Immature natural killer cell (primary cell): ENCODE data around the gene WDR18. TPM values are rescaled to one million over a fixed set of nuclear protein-coding genes. Genes with fewer than 3 reads are reported as not detected.
A peak's percentile ranks its signal among the peaks of the same experiment; 100 is the strongest.

Experiments used
- DNase-seq, 3 donors: peaks; one replicate each; pipeline ENCODE4 v3.0.0; 2022; ENCODE audit warnings: mixed read lengths in 1 of 3
- H3K27ac Mint-ChIP-seq, 6 donors: one replicate each; pipeline ENCODE4 v1.8.0; 2020; ENCODE audit warnings: mixed read lengths in 6 of 6, mild to moderate bottlenecking in 5 of 6, inconsistent platforms in 4 of 6, moderate library complexity in 3 of 6
- H3K27me3 Mint-ChIP-seq, 3 donors: one replicate each; pipeline ENCODE4 v1.8.0; 2020 to 2021; ENCODE audit warnings: low read depth in 3 of 3, mild to moderate bottlenecking in 3 of 3, mixed read lengths in 3 of 3, moderate library complexity in 3 of 3, inconsistent platforms in 1 of 3
- H3K36me3 Mint-ChIP-seq, 3 donors: one replicate each; pipeline ENCODE4 v1.8.0; 2020; ENCODE audit warnings: mixed read lengths in 3 of 3, inconsistent platforms in 2 of 3, mild to moderate bottlenecking in 2 of 3
- H3K4me1 Mint-ChIP-seq, 2 donors: one replicate each; pipeline ENCODE4 v1.8.0; 2020; ENCODE audit warnings: inconsistent platforms in 2 of 2, mild to moderate bottlenecking in 2 of 2, mixed read lengths in 2 of 2, moderate library complexity in 1 of 2
- H3K4me3 Mint-ChIP-seq, 5 donors: one replicate each; pipeline ENCODE4 v1.8.0; 2020; ENCODE audit warnings: mild to moderate bottlenecking in 5 of 5, mixed read lengths in 5 of 5, inconsistent platforms in 3 of 5, moderate library complexity in 3 of 5
- H3K9me3 Mint-ChIP-seq, 6 donors: one replicate each; pipeline ENCODE4 v1.8.0; 2020; ENCODE audit warnings: mild to moderate bottlenecking in 6 of 6, mixed read lengths in 6 of 6, inconsistent platforms in 4 of 6, moderate library complexity in 3 of 6
- polyA plus RNA-seq, 3 donors: library from polyadenylated mRNA; unstranded; fragments of 300-500 nt; fragmentation: Illumina TruSeq; gene quantifications; one replicate each; pipeline ENCODE4 v1.2.3, GENCODE V29; 2021

Gene WDR18
- polyA plus RNA-seq, 3 donors from 2014 or later = 60.5 to 116 (median 70.9) TPM

- Mint-ChIP-seq H3K4me1 (peaks cover 15 to 16% of the 10 kb centered on the region in 2 donors), H3K36me3 (no peaks in the 10 kb centered on the region), H3K27ac (no peak overlapping the region), H3K27me3 (peaks cover 4 to 7% (median 6%) of the 10 kb centered on the region in 3 donors), H3K9me3 (no peaks in the 10 kb centered on the region), H3K4me3 (no peak overlapping the region)
- DNase-seq = no peak
Measured at GRCh38 chr19:944171-944567, 40.0 kb upstream of the WDR18 start.

- Mint-ChIP-seq H3K27me3 (peaks cover 1 to 6% (median 5%) of the 10 kb centered on the region in 3 donors), H3K36me3 (no peaks in the 10 kb centered on the region), H3K27ac (no peak overlapping the region), H3K9me3 (no peaks in the 10 kb centered on the region), H3K4me1 (peaks cover 15% of the 10 kb centered on the region in 2 donors), H3K4me3 (no peak overlapping the region)
- no peak for DNase-seq
Measured at GRCh38 chr19:944663-945241, 39.4 kb upstream of the WDR18 start.

DNA sequence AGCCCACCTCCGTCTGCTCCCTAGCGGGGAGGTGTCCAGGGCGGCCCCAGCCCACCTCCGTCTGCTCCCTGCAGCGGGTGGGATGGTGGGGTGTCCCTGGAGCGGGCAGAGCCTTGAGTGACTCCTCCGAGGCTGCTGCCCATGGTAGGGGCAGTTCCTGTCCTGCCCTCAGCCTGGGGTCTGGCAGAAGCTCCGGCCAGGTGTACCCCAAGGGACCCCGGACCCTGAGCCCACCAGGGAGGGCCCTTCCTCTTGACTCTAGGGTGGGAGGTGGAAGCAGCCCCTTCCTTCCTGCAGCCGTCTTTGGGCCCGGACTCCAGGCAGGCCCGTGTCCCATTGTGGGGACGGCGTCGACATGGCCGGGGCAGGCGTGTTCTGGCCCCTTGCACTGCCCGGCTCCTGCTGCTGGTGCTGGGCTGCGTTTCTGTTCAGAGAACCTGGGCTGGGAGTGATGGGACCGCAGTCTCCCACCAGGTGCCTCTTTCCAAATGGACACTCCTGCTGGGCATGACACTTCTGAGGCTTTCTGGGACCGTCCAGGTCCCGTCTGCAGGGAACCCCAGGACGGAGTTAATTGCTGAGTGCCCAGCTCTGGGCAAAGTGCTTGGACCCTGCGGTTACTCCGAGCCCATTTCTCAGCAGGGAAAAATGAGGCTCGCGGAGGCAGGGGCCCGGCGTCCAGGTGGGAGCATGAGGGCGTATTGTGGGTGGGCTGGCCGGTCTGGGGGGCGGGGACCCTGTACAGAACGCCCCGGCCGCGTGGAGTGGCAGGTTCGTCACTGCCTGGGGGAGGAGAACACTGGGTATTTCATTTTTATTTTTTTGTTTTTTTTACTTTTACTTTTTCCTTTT, 38.5 kb upstream of the WDR18 start:
- Mint-ChIP-seq H3K4me3 (no peak overlapping the region), H3K4me1 (peaks cover 8% of the 10 kb centered on the region in 2 donors), H3K27me3 (peaks cover 1 to 6% (median 3%) of the 10 kb centered on the region in 3 donors), H3K9me3 (no peaks in the 10 kb centered on the region), H3K27ac (peak overlapping the region in 1 of 6 donors; percentile 67), H3K36me3 (no peaks in the 10 kb centered on the region)
- DNase-seq = no peak

GRCh38 chr19:947090-947706, 36.9 kb upstream of the WDR18 start:
- H3K27me3 Mint-ChIP-seq = peaks cover 0 to 1% (median 0%) of the 10 kb centered on the region in 3 donors
- no peaks in the 10 kb centered on the region for H3K36me3 Mint-ChIP-seq
- H3K4me3 Mint-ChIP-seq = no peak overlapping the region
- peaks cover 0 to 3% of the 10 kb centered on the region in 2 donors for H3K4me1 Mint-ChIP-seq
- H3K9me3 Mint-ChIP-seq = no peaks in the 10 kb centered on the region
- no peak overlapping the region for H3K27ac Mint-ChIP-seq
- DNase-seq = no peak

DNA sequence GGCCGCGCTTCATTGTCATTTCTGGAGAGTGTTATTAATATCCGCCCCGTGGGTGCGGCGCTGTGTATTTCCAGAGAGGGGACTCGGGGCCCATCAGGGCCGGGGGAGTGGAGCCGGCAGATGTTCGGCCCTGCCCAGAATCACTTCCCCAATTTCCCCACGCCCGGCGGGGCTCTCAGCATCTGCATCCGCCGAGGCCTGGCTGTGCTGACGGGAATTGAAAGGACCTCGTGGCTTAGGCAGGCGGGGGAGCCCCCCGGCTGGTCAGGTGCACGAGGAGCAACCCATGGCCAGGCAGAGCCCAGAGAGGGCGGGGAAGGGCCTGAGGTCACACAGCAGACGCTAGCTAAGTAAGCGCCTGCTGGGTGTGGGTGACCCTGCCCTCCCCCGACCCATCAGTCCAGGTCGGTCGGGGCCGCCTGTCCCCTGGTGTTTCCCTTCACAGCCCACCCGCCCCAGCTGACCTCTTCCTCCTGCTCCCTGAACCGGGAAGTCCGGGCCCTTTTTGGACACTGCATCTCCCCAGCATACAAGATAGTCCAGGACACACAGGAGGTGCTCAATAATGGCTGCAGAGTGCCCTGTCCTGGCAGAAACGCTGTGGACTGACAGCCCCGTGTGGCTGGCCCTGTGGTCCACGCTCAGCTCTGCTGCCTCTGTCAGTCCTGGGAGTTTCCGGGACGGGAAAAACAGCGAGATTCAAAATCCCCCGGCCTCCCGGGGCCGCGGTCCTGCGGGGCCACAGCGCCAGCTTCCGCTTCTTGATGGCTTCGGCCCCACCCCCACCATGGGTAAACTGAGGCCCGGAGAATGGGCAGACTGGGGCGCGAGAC, 36.2 kb upstream of the WDR18 start:
- Mint-ChIP-seq H3K27me3 (peaks cover 0 to 1% (median 0%) of the 10 kb centered on the region in 3 donors), H3K36me3 (no peaks in the 10 kb centered on the region), H3K4me1 (peaks cover 2 to 4% of the 10 kb centered on the region in 2 donors), H3K27ac (no peak overlapping the region), H3K4me3 (no peak overlapping the region), H3K9me3 (no peaks in the 10 kb centered on the region)
- peak in 1 of 3 donors; percentile 16 for DNase-seq

DNA sequence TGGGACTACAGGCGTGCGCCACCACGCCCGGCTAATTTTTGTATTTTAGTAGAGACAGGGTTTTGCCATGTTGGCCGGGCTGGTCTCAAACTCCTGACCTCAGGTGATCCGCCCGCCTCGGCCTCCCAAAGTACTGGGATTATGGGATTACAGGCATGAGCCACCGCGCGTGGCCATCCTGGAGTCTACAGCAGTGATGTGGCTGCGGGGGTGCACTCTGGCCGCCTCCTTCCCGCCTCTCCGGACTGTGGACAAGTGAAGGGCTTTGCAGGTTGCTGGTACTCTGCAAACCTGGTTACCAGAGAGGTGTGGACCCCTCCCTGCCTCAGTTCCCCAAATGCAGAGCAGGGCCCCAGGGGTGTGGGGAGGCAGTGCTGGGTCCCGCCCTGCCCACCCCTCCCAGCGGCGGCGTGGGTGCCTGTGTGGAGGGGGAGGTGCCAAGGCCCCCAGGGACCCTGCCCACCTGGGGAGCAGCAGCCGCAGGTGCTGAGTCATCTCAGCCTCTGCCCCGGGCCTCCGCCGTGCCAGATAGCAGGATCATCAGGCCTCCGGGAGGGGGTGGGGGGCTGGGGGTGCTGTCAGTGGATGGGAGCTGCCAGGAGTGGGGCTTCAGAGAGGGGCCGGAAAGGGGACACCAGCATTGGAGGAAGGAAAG, 35.2 kb upstream of the WDR18 start:
- no peak for DNase-seq
- no peaks in the 10 kb centered on the region for H3K9me3 Mint-ChIP-seq
- H3K27me3 Mint-ChIP-seq = peaks cover 0 to 1% (median 0%) of the 10 kb centered on the region in 3 donors
- H3K36me3 Mint-ChIP-seq = no peaks in the 10 kb centered on the region
- H3K27ac Mint-ChIP-seq = no peak overlapping the region
- H3K4me1 Mint-ChIP-seq = peaks cover 10 to 12% of the 10 kb centered on the region in 2 donors
- H3K4me3 Mint-ChIP-seq = no peak overlapping the region

- peak overlapping the region in 3 of 6 donors; percentile 42 to 73 (median 43) for H3K27ac Mint-ChIP-seq
- peak overlapping the region in 1 of 5 donors; percentile 18 for H3K4me3 Mint-ChIP-seq
- no peak for DNase-seq
- H3K27me3 Mint-ChIP-seq = peaks cover 0 to 3% (median 0%) of the 10 kb centered on the region in 3 donors
- peaks cover 10 to 12% of the 10 kb centered on the region in 2 donors for H3K4me1 Mint-ChIP-seq
- H3K9me3 Mint-ChIP-seq = no peaks in the 10 kb centered on the region
- no peaks in the 10 kb centered on the region for H3K36me3 Mint-ChIP-seq
Measured at GRCh38 chr19:950352-951066, 33.6 kb upstream of the WDR18 start.

GRCh38 chr19:952049-952679, 32.0 kb upstream of the WDR18 start:
- Mint-ChIP-seq H3K27ac (peak overlapping the region in 2 of 6 donors; percentile 61 to 83), H3K4me1 (peaks cover 10 to 12% of the 10 kb centered on the region in 2 donors), H3K27me3 (peaks cover 0 to 1% (median 0%) of the 10 kb centered on the region in 3 donors), H3K4me3 (peak overlapping the region; percentile 30 to 59 (median 33)), H3K9me3 (no peaks in the 10 kb centered on the region), H3K36me3 (no peaks in the 10 kb centered on the region)
- no peak for DNase-seq

DNA sequence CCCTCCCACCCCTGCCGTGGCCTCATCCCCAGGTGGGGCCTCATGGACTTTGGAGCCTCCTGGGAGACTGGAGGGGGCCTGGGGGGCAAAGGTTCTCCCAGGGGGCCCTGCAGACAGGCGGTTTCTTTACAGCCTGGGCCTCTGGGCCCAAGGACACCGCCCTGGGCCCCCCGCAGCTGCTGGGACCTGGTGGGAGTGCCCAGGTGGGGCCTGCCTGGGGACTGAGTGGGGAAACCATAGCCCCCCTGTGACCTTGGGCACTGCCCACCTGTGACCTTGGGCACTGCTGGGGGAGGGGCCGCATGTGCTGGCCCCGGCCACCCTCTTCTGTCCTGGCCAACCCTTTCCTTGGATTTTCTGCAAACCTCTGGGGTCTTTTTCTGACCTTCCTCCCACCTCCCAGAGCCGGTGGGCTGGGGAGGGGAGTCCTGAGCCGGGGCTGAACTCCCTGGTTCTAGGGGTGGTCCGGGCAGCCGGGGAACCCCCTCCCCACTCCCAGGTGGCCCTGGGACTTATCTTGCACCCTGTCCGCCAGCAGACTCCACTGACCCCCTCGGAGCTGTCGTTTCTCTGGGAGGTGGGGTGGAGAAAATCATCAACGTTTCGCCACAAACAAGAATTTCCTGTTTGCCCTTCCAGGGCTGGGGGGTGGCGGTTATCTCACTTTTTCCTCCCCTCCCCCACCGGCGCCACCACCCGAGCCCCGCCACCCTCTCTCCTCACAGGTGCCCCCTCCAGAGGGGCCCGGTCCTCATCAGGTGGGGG, 31.3 kb upstream of the WDR18 start:
- Mint-ChIP-seq H3K27ac (peak overlapping the region in 5 of 6 donors; percentile 56 to 86 (median 76)), H3K4me3 (peak overlapping the region; percentile 52 to 84 (median 73)), H3K4me1 (peaks cover 10 to 12% of the 10 kb centered on the region in 2 donors), H3K9me3 (no peaks in the 10 kb centered on the region), H3K36me3 (no peaks in the 10 kb centered on the region), H3K27me3 (peaks cover 0 to 1% (median 0%) of the 10 kb centered on the region in 3 donors)
- DNase-seq = peak in 2 of 3 donors; percentile 21 to 35

DNA sequence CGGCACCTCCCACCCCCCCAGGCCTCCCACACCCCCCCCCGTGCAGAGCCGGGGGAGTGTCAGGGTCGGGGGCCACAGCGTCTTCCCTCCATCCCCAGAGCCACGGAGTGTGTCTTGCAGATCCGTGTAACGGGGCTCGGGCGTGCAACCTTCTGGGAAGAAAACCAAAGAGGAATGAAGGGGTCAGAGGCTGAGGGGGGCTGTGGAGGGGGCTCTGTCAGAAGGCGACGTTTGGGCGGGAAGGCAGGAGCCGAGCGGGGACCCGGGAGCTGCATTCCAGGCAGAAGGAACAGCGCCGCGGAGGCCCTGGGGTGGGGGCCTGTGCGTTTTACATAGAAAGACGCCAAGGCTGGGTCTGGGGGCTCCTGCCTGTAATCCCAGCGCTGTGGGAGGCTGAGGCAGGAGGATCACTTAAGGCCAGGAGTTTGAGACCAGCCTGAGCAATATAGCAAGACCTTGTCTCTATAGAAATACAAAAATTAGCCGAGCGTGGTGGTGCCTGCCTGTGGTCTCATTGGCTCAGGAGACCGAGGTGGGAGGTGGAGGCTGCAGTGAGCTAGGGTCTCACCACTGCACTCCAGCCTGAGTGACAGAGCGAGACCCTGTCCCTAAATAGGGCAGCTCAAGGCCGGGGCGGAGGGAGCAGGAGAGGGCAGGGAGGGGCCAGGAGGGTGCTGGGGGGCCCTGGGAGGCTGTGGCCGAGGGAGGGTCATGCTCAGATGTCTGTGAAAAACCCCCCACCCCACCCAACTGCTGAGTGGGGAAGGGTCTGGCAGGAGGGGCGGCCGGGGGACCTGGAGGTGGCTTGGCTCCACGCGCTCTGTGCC, 30.5 kb upstream of the WDR18 start:
- Mint-ChIP-seq H3K4me3 (peak overlapping the region; percentile 57 to 75 (median 70)), H3K27me3 (peaks cover 0 to 1% (median 0%) of the 10 kb centered on the region in 3 donors), H3K36me3 (no peaks in the 10 kb centered on the region), H3K27ac (peak overlapping the region in 3 of 6 donors; percentile 36 to 58 (median 45)), H3K4me1 (peaks cover 10 to 12% of the 10 kb centered on the region in 2 donors), H3K9me3 (no peaks in the 10 kb centered on the region)
- no peak for DNase-seq

- no peaks in the 10 kb centered on the region for H3K9me3 Mint-ChIP-seq
- no peak for DNase-seq
- H3K4me1 Mint-ChIP-seq = peaks cover 10 to 12% of the 10 kb centered on the region in 2 donors
- H3K36me3 Mint-ChIP-seq = no peaks in the 10 kb centered on the region
- H3K4me3 Mint-ChIP-seq = no peak overlapping the region
- no peak overlapping the region for H3K27ac Mint-ChIP-seq
- peaks cover 0 to 1% (median 0%) of the 10 kb centered on the region in 3 donors for H3K27me3 Mint-ChIP-seq
Measured at GRCh38 chr19:954272-954671, 29.9 kb upstream of the WDR18 start.
